GM18870 (cell line): ENCODE measurements around the gene KRTAP3-1.

Experiments
- ATAC-seq: cut with Tn5 transposase; IDR thresholded peaks from one replicate; pipeline ENCODE4 v1.9.1; 2021; ENCODE audit warnings: moderate library complexity; ENCODE audit not compliant: unreplicated experiment

KRTAP3-1 gene

GRCh38 chr17:40980596-40980995 is 28.3 kb downstream of the KRTAP3-1 start:
- no peak for ATAC-seq

GRCh38 chr17:40980117-40980516 is 28.8 kb downstream of the KRTAP3-1 start:
- ATAC-seq: no peak

GRCh38 chr17:40978575-40979151 is 30.3 kb downstream of the KRTAP3-1 start:
- ATAC-seq: no peak

- no peak for ATAC-seq
Observed at GRCh38 chr17:40975516-40975915, 33.4 kb downstream of the KRTAP3-1 start.

- no peak for ATAC-seq
Observed at GRCh38 chr17:40974366-40974765, 34.6 kb downstream of the KRTAP3-1 start.

GRCh38 chr17:40967582-40967981 is 41.3 kb downstream of the KRTAP3-1 start:
- no peak for ATAC-seq

GRCh38 chr17:40966848-40967247 is 42.1 kb downstream of the KRTAP3-1 start, which contains the start of gene KRT39:
Gene KRT39 (minus strand): TSS chr17:40966948. CDS start chr17:40966856, 92 bp downstream.
- no peak for ATAC-seq

- ATAC-seq: no peak
Observed at GRCh38 chr17:40963838-40964237, 45.1 kb downstream of the KRTAP3-1 start.

GRCh38 chr17:40962059-40962561 is 46.8 kb downstream of the KRTAP3-1 start:
- ATAC-seq: no peak

GRCh38 chr17:40961591-40961990 is 47.3 kb downstream of the KRTAP3-1 start:
- no peak for ATAC-seq

GRCh38 chr17:40960144-40960543 is 48.8 kb downstream of the KRTAP3-1 start:
- no peak for ATAC-seq
